NCI-H187 (cell line): ENCODE measurements around the gene RNF217.
"Not testable (repeated sequence)": the region's sequence is repeated elsewhere in the genome, so short reads cannot be mapped to it uniquely, and the experiment has no call there.

Source experiments
- DNase-seq, 2 experiments: peaks; one replicate each; lab custom pipeline; 2025; lab: John Stamatoyannopoulos, UW

Gene RNF217

DNA sequence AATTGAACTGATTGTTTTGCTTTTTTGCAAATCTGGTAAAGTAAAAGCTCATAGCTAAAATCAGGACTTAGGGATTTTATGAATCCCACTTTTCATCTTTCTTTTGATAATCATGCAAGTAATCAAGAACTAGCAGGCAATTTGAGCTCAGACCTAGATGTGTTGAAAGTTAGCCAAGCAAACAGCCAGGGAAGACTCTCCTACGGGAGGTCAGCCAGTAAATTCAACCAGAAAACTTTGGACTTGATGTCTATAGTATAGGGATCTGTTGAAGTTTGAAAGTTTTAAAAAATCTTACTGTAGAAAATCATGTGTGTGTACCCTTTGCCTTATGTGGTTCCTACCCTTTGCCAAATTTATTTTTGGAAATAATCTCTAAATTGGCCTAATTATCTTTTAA is 96.3 kb downstream of the RNF217 start:
- DNase-seq, result no peak

DNA sequence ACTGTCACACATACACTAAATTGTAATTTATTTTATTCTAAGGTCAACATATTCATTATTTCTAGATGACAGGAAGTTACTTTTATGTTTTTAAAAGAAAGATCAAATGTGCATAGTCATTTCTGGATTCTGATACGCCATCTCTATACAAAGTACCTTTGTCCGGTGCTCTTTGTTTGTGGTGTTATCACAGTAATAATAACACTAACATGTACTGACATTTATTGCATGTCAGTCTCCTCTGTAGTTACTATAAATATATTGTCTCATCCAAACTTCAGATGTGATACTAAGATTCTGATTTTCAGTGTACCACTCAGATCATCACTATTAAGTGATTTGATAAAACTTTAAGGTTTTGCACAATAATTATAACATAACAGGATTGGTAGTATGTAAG is 101.1 kb downstream of the RNF217 start:
- no peak for DNase-seq

DNA sequence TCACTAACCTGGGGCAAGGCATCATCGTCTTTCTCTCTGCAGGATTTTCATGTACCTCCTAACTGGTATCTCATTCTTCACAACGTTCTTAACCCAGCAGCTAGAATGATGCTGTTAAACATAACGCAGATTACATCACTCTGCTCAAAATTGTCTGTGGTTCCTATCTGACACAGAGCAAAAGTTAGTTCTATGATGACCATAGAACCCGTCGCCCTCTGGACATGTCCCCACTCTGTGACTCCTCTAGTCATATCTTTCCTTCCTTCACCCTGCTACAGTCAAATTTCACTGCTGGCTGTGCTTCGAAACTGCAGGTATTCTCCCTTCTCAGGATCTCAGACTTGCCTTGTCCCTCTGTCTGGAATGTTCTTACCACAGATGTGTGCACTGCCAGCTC is 103.9 kb downstream of the RNF217 start:
- DNase-seq, result no peak

DNA sequence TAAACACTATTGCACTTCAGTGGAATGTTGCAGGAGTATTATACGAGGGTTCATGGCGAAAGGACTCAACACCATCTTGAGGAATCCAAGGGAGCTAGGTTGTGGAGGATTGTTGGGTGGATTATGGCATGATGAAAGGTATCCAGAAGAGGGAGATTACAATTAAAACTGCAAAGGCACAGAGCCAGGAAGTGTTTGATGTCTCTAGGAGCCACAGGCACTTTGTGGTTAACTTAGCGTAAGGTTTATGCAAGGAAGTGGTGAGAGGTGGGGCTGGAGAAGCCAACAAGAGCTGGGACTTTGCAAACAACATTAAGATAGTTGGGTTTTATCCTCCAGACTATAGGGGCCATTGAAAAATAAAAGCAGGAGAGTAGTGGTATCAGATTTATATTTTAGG is 104.7 kb downstream of the RNF217 start:
- DNase-seq, result no peak

DNA sequence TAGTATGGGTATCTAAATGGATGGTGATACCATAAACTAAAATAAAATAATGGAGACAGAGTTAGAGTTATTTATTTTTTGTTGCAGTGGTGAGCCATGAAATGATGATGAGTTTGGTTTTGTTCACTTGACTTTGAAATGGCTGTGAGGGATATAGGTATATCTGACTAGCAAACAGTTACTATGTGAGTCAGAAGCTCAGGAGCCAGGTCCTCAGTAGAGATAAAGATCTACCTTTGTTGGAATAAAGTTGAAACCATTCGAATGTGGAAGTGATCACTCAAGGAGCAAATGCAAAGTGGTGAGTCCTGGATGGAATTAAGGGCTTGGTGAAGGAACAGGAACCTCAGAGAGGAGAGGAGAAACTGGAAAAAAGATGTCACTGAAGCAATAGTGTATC is 105.3 kb downstream of the RNF217 start:
- DNase-seq, result no peak

DNA sequence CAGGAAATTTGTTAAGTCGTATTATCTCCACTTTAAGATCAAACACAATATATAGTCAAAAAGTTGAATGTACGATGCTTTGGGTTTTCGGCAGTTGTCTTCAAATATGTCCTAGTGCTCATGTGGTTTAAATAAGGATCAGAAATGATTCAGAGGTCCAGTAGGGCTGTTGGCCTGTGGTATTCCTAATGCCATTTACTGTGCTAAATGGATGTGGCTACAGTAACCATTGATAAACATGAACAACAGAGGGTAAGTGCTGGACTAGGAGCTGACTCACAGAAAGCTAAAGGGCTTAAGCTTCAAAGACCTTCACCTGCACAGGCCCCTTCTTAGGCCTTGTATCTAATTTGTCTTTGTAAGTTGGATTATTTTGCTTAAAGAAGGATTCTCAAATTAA is 110.8 kb downstream of the RNF217 start:
- no peak for DNase-seq

DNA sequence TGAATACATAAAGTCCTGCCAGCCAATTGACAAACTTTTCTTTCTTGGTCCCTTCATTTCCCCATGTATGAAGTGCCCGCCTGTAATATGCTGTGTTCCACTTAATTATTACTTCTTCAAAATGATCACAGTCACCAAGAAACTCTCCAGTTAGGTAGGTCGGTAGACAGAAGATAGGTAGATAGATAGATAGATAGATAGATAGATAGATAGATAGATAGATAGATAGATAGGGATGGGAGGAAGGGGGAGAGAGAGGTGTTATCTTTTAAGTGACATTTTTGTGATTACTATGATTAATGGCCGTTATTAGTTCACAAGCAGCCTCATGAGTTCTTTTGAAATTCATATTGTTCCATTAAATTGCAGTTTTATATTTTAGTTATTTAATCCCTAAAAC is 111.9 kb downstream of the RNF217 start:
- no peak for DNase-seq

DNA sequence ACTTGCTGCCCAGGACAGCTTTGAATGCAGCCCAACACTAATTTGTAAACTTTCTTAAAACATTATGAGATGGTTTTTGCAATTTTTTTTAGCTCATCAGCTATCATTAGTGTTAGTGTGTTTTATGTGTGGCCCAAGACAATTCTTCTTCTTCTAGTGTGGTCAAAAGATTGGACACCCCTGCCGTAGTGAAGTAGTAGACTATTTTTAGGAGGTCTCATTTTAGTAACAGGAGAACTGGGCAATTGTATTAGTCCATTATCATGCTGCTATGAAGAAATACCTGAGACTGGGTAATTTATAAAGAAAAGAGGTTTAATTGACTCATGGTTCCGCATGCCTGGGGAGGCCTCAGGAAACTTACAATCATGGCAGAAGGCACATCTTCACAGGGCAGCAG is 112.8 kb downstream of the RNF217 start:
- DNase-seq, result not testable (repeated sequence)

DNA sequence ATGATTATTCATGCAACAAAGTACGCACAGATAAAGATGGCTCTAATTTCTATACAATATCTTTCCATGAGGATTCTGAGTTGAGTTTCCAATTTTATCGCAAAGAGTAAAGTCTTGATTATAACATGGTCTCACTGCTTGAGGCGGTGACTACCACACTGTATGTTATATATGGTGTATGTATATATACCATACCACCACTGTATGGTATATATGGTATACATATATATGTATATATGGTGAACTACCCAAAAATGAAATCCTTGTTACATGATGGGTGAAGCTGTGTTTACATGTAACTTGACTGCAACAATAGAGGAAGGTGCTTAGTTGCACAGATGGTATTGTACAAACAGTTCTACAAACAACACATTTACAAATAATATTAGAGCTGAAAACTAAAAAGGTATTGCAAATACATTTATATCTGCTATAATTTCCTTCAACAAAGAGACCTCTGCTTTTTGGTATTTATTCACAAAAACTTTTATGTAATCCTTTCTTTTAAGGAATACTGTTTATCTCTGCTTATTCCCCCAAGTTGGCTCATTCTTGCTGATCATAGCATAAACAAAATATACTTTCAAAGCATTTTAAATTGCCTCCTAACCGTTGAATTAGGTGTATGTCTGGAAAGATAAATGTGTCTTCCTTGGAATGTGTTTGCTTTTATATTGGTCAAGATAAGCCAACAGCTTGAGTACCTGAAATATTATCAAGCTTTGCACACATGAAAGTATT is 113.7 kb downstream of the RNF217 start:
- no peak for DNase-seq

DNA sequence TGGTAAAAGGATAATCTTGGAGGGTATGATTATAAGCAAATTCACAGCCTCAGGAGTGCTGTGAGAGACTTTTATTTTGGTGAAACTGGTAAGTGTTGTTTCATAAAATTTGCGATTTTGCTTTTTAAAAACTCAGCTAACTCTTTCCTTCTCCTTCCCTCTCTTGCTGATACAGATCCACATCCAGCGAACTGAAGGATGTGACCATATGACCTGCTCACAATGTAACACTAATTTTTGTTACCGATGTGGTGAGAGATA is 114.2 kb downstream of the RNF217 start:
- DNase-seq, result no peak

DNA sequence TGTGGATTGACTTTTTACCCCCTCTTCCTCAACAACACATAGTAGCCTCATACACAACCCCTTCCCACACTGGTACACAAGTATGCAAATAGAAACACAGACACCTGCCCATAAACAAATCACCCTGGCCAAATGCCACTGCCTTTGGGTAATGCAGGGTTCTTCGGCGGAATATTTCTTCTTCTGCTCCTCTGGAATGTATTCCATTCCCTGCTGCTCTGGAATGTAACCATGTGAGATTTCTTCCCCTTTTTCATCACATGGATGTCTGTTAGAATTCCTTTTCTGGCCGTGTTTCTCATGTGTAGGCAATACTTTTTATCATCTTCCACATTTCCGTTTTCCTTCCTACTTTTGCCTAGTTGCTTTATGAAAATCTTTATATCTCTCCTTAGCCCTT is 115.2 kb downstream of the RNF217 start:
- DNase-seq, result no peak

DNA sequence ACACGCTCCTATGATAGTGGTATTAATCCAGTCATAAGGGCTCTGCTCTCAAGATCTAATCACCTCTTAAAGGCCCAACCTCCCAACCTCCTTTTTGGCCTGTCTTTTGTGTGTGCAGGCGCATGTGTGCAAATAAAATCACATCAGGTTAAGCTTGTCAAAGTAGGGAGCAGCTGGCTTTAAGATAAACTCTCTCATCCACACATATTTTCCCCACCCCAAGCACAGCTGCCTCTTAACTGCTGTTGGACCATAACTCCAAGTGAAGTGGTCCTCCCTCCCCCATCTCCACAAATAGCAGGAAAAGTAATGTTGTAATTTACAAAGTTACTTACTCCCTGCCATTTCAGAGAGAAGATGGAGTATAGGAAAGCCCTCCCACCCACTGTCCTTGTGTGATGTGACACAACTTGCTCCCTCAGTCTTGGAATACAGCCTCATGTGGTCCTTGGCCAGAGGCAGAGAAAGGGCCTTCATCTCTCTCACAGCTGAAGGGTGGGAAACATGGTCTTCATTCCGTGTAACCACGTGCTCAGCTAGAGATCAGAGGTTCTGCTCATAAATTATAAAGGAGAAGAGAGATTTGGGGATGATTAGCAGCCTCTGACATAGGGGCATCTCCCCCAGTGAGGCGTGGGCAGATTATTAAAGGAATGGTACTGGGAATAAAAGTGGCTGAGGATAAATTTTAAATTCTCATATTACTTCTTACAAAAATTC is 116.5 kb downstream of the RNF217 start:
- no peak for DNase-seq

DNA sequence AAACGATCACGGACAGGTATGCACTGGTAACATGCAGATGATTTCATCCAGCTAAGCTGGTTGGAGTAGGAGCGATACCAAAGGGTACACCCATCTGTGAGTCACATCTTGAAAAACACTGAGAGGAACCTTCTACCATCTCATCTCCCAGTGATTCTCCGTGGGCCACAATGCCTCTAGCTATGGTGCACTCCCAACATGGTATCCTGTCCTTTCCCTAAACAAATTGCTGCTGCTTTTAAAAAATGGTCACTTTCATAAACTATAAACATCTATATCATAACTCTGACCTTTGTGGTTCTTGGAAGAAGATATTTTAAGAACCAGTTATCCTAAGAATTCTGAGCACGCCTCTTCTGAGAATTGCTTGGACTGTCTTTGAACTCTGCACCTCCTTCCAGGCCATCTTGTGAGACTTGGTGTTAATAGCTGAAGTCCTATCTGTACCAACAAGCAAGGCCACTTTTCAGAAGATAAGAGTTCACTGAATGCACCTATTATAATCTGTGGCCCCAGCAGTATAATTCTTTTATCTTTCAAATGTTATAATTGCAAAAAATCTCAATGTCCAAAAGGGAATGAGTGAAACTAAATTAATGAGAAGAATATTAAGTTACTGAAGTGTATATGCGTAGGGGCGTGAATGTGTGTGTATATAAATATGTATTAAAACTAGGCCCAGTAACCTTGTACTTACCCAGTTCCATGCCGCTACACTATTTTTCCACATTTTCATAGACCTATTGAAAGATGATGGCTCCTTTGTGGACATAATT is 120.9 kb downstream of the RNF217 start:
- DNase-seq, result no peak

DNA sequence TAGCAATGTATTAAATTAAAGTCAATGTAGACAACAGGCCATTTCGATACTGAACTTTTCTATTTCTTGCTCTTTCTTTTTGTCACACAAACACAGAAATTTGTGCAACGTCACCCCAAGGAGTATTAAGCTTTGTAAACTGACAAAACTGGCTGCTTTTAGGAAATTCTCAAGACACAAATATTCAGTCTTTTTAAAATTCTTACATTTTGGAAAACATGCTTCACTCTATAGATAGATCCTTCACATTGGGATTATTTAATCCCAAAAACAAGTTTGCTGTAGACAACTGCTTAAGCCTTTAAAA is 121.4 kb downstream of the RNF217 start:
- DNase-seq, result no peak

DNA sequence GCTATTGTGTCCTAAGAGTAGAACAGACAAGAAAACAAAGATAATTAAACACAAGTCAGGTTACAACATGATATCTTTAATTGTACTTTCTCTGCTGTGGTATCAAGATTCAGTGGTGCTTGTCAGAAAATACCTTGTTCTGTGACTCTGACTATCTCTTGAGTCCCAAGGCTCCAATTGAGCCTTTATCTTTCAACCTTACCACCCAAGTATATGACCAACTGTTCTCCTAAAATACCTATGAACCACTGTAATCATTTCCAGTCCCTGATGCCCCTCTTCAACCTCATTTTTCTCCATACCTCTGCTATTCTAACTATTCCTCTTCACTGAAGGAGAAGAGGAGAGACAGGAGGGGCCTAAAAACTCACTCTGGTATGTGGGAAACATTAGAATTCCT is 124.5 kb downstream of the RNF217 start:
- no peak for DNase-seq

DNA sequence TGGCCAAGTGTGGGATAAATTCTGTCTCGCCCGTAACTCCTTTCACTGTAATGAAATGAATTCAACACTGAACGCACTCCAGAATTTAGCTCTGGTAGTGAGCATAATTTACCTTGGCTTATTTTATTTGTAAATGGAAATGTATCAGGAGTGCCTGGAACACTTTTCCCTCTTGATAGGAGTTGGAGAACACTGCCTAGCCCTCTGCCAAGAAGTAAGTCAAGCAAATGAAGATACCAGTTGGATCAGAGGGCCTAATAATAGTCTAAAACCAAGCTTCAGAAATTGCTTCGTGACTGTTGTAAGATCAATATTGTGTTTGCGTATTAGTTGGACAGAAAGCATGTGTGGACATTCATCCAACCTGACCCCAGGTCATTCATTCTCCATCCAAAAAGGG is 126.7 kb downstream of the RNF217 start:
- no peak for DNase-seq

DNA sequence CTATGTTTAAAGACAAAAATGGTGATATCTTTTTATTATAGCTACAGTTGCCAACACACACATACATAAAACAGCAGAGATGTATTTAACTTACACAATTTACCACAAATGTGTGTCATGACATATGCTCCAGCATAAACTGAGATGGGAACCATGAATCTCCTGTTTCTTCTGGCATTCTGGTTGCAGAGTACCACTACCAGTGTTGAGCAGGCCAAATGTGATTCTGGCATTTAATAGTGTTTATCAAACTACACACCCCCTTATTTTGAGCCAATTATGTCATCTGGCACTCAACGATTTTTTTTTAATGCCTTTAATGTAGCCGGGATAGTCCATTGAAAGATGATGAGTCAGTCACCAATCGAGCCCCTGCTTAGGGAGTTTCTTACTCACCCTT is 132.3 kb downstream of the RNF217 start:
- DNase-seq, result no peak

DNA sequence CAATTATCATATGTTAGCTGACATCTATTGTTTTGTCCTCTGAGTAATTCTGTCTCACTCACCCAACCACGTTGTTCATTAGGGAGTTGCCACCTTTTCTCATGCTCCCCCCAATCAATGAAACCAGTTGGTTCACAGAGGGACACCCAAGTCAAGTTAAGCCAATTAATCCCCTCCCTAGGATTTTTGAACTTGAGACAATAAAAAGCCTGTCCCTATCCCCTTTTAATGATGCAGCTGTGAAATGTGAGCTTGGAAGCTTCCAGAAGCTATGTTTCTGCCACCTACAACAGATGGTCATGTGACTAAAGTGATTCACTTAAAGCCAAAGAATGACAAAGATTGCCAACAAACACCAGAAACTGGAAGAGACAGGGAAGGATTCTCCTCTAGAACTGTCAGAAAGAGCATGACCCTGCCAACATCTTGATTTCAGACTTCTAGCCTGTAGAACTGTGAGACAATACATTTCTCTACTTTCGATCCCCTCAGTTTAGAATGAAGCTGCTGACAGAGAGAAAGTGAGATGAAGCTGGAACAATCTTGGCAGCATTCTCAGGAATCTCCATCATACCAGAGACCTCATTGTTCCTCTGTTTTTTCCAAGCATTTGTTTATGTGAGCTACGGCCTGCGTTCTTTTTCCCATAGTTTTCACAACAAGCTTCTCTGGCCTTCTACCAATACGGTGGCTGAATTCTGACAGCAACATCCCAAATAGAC is 133.5 kb downstream of the RNF217 start:
- DNase-seq, result no peak

DNA sequence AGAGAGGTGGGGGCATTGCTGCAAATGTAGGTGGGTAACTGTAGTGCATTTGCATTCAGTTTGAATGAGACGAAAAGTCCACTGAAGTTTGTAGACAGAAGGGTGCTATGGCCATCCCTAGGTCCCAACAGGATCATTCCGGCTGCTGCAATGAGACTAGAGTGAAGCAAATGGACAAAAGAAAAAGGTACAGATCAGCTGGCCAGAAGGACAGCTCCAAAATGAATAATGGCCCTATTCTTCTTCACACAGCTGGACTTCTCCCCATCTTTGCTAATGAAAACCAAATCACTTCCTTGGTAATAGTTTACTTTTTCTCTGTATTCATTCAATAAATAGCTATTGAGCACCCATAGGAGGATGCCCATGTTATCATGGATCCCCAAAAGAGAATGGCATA is 134.9 kb downstream of the RNF217 start:
- no peak for DNase-seq

DNA sequence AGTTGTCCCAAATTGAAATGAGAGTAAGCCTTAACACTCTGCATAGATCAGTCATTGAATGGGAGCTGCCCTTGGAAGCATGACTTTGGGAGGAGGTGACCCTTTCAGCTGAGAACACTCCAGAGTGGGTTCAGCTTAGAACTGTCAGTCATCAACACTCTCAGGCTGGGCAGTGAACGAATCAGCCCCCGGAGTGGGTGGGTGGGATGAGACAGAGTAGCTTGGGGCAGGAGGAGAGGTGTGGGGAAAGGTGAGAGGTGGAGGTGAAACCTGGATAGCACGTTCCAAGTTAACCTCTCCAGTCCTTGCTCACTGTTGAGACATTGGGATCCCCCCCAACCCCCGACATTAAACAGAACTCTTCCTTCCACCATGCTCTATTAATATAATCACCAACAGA is 136.0 kb downstream of the RNF217 start:
- DNase-seq, result no peak

DNA sequence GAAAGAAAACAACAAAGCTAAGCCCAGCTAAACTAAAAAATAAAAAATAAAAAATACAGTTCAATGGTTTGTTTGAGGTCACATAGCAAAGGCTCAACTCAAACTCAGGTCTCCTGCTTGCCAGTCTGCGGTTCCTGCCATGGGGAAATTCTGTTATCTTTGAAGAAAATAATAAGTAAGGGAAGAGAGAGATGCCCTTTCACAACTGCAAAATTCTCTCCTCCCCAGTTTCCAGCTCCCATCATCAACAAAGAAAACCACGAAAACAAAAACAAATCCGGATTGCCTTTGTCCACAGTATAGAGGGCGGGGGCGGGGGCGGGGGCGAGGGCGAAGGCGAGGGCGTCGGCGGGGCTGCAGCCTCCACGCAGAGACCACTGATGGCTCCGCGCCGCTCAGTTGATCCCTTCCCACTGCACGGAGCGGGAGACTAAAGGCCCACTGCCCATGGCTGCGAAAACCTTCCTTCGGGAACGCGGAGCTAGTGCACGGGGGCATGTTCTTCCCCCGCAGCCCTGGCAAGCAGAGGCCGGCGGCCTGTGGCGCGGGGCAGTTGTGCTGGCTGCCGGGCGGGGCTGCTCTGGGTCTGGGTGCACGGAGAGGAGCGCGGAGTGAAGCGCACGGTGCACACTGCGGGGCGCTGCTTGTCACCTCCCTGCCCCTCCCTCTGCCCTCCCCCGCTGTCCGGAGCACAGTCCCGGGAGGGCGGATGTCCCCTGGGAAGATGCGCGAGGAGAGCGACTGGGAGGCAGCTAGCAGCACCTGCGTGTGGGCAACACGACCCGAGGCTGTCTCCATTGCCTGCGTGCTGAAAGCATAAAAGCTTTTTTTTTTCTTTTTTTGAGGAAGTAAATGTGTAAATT is 137.2 kb downstream of the RNF217 start:
- peak in 1 of 2 experiments; percentile 26 for DNase-seq

DNA sequence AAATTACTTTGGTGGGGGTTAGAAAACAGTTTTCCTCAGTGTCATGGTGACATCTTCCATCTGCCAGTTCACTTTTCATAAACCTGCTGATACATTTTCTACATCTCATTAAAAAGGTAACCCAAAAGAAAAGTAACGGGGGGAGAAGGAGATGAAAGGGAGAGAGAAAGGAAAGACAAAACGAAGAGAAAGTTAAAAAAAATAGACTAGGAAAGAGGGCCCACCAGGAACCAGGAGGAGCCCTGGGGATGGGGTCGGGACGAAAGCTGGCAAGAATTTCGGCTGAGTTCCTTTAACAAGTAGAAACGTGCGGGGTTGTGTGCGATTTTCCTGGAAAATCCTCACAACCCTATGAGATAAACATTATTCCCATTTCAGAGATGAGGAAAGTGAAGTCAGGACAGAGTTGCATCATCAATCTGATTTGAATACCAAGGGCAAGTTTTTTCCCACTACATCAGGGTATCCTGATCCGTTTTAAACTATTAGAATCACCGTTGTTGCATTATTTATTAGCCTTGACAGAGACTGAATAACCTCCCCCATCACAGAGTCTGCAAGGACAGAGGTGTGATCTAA is 137.9 kb downstream of the RNF217 start:
- no peak for DNase-seq
